ENCODE results near the gene NEUROD2.

DNA sequence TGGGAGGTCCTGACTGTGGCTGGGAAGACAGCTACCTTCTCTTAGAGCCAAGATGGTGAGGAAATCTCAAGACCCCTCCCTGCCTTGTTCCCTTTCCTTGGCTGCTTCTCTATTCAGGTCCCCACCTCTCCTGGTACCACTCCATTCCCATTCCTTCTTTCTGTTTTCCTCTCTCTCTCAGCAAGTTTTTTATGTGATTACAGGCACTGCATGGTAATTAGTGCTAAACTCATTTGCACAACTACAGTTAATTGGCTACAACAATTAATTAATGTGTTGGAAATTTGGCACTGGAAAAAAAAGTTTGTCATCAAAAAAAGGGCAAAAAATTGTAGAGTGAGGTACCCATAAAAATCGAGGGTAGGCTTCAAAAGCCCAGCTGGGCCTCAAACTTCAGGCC, 45.3 kb downstream of the NEUROD2 start:
- TF ChIP-seq POLR2A (IDR thresholded peaks at IDR 0.05) (no peak), CTCF (IDR thresholded peaks at IDR 0.05) (no peak), EP300 (IDR thresholded peaks at IDR 0.05) (no peak)
